Hepatocyte (in vitro differentiated cells): Measurements from ENCODE around the gene RGS6.

Source experiments
- CTCF ChIP-seq: fragments of 200-600 bp; sonication (generic); IDR thresholded peaks from 2 replicates; pipeline ENCODE4 v1.5.1; 2016; ENCODE audit warnings: antibody characterized with exemption, mild to moderate bottlenecking; ENCODE audit not compliant: poor library complexity
- EZH2 ChIP-seq: fragments of 200-600 bp; sonication (generic); IDR thresholded peaks from 2 replicates; pipeline ENCODE4 v1.6.1; 2016; ENCODE audit warnings: antibody characterized with exemption, mild to moderate bottlenecking, borderline replicate concordance
- EZH2phosphoT487 ChIP-seq: fragments of 200-600 bp; sonication (generic); IDR thresholded peaks from one replicate; pipeline ENCODE4 v1.6.1; 2018; ENCODE audit warnings: antibody characterized with exemption, mild to moderate bottlenecking, low read depth, moderate library complexity; ENCODE audit not compliant: unreplicated experiment, severe bottlenecking

- TF ChIP-seq CTCF (no peak), EZH2phosphoT487 (no peak), EZH2 (no peak)
Measured at GRCh38 chr14:71905860-71906259, 26.4 kb upstream of the RGS6 start.
